Measurements from ENCODE around the gene KIF2C. TPM values are rescaled to one million over a fixed set of nuclear protein-coding genes. Genes with fewer than 3 reads are reported as not detected.
"Not testable (repeated sequence)": the region's sequence is repeated elsewhere in the genome, so short reads cannot be mapped to it uniquely, and the experiment has no call there.

The KIF2C gene
- total RNA-seq, 1 experiment from 2014 or later: 98.7 TPM

GRCh38 chr1:44810101-44810761 is 70.6 kb downstream of the KIF2C start:
- Histone ChIP-seq H3K79me2 (ENCODE audit: low read length) (no peaks in the 10 kb centered on the region), H3K27ac (ENCODE audit: low read length) (no peak overlapping the region), H3K4me1 (ENCODE audit: insufficient read depth, low read length) (peaks cover 49% of the 10 kb centered on the region), H4K20me1 (ENCODE audit: low read length) (no peaks in the 10 kb centered on the region), H2AFZ (ENCODE audit: low read length) (no peak overlapping the region), H3K9ac (ENCODE audit: low read length) (no peak overlapping the region), H3K36me3 (ENCODE audit: low read depth, low read length) (peaks cover 3% of the 10 kb centered on the region; the same call in 1 of the 2 replicates), H3K4me2 (ENCODE audit: low read length) (no peak overlapping the region), H3F3A (ENCODE audit: low read length, unreplicated experiment) (peaks cover 5% of the 10 kb centered on the region), H3K4me3 (ENCODE audit: low read length) (no peak overlapping the region), H3K27me3 (ENCODE audit: low read length) (no peaks in the 10 kb centered on the region), H3K9me2 (replicated peaks; ENCODE audit: low read length) (no peaks in the 10 kb centered on the region), H3K9me3 (ENCODE audit: low read length) (no peaks in the 10 kb centered on the region)
- ChIA-PET POLR2A (ENCODE audit: unreplicated experiment) (no interaction called here), CTCF (no interaction called here)
- DNase-seq: peak; percentile 16
- TF ChIP-seq EZH2 (IDR thresholded peaks at IDR 0.05; ENCODE audit: low read length, unreplicated experiment) (no peak), EZH2phosphoT487 (IDR thresholded peaks at IDR 0.05; ENCODE audit: borderline replicate concordance, low read length) (no peak)
- TF ChIP-seq, protein P1, sequence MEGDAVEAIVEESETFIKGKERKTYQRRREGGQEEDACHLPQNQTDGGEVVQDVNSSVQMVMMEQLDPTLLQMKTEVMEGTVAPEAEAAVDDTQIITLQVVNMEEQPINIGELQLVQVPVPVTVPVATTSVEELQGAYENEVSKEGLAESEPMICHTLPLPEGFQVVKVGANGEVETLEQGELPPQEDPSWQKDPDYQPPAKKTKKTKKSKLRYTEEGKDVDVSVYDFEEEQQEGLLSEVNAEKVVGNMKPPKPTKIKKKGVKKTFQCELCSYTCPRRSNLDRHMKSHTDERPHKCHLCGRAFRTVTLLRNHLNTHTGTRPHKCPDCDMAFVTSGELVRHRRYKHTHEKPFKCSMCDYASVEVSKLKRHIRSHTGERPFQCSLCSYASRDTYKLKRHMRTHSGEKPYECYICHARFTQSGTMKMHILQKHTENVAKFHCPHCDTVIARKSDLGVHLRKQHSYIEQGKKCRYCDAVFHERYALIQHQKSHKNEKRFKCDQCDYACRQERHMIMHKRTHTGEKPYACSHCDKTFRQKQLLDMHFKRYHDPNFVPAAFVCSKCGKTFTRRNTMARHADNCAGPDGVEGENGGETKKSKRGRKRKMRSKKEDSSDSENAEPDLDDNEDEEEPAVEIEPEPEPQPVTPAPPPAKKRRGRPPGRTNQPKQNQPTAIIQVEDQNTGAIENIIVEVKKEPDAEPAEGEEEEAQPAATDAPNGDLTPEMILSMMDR (conservative IDR thresholded peaks at IDR 0.05; ENCODE audit: low read depth, low read length): no peak
- intact Hi-C loops (cut with micrococcal nuclease): no loop called here
- BruUV-seq (replicated peaks): no TSS peak
- ATAC-seq: no peak

GRCh38 chr1:44810762-44811105 is 71.1 kb downstream of the KIF2C start:
- H3K79me2 ChIP-seq (ENCODE audit: low read length); H3K36me3 ChIP-seq (ENCODE audit: low read depth, low read length); DNase-seq; intact Hi-C loops (cut with micrococcal nuclease); POLR2A ChIA-PET (ENCODE audit: unreplicated experiment); H3F3A ChIP-seq (ENCODE audit: low read length, unreplicated experiment); H3K9me2 ChIP-seq (replicated peaks; ENCODE audit: low read length); H3K9ac ChIP-seq (ENCODE audit: low read length); H3K4me2 ChIP-seq (ENCODE audit: low read length); H4K20me1 ChIP-seq (ENCODE audit: low read length); H3K9me3 ChIP-seq (ENCODE audit: low read length); CTCF ChIA-PET; H2AFZ ChIP-seq (ENCODE audit: low read length); H3K27me3 ChIP-seq (ENCODE audit: low read length); H3K27ac ChIP-seq (ENCODE audit: low read length); BruUV-seq (replicated peaks); H3K4me3 ChIP-seq (ENCODE audit: low read length); ATAC-seq: not testable (repeated sequence)
- peaks cover 51% of the 10 kb centered on the region for H3K4me1 ChIP-seq (ENCODE audit: insufficient read depth, low read length)

DNA sequence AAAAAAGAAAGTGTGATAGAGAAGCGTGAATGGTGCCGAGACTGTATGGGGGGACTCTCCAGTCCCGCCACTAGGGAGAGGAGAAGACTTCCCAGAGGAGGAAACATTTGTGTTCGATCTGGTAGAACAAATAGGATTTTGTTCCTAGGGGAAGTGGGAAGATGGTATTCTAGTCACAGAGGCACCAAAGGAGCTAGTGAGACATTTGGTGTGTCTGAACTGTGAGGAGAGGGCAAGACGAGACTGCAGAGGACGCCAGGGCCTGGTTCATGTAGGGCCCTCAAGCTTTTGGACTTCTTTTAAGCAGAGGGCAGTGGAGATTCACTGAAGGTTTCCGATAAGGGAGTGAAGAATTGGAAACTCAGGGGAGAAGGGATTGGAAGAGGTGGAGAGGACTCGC is 71.6 kb downstream of the KIF2C start:
- BruUV-seq (replicated peaks): no TSS peak
- Histone ChIP-seq H2AFZ (ENCODE audit: low read length) (no peak overlapping the region), H3K4me3 (ENCODE audit: low read length) (no peak overlapping the region), H3K4me1 (ENCODE audit: insufficient read depth, low read length) (peaks cover 51% of the 10 kb centered on the region), H3F3A (ENCODE audit: low read length, unreplicated experiment) (peaks cover 5% of the 10 kb centered on the region), H3K27ac (ENCODE audit: low read length) (no peak overlapping the region), H3K36me3 (ENCODE audit: low read depth, low read length) (no peaks in the 10 kb centered on the region), H3K27me3 (ENCODE audit: low read length) (no peaks in the 10 kb centered on the region), H3K9ac (ENCODE audit: low read length) (no peak overlapping the region), H3K9me2 (replicated peaks; ENCODE audit: low read length) (no peaks in the 10 kb centered on the region), H3K9me3 (ENCODE audit: low read length) (no peaks in the 10 kb centered on the region), H3K79me2 (ENCODE audit: low read length) (no peaks in the 10 kb centered on the region), H4K20me1 (ENCODE audit: low read length) (no peaks in the 10 kb centered on the region), H3K4me2 (ENCODE audit: low read length) (no peak overlapping the region)
- TF ChIP-seq, protein P1 (conservative IDR thresholded peaks at IDR 0.05; ENCODE audit: low read depth, low read length): no peak
- TF ChIP-seq EZH2phosphoT487 (IDR thresholded peaks at IDR 0.05; ENCODE audit: borderline replicate concordance, low read length): no peak
- no peak for TF ChIP-seq EZH2 (IDR thresholded peaks at IDR 0.05; ENCODE audit: low read length, unreplicated experiment)
- intact Hi-C loops (cut with micrococcal nuclease): no loop called here
- ATAC-seq (no peak), DNase-seq (no peak)
- POLR2A ChIA-PET (ENCODE audit: unreplicated experiment): no interaction called here
- CTCF ChIA-PET: no interaction called here
